Tibial artery (tissue), 4 donors: ENCODE measurements around the gene CALN1.

ENCODE experiments used
- DNase-seq, 2 donors: peaks; one replicate each; pipeline ENCODE4 v3.0.0-alpha.2; 2019
- H3K27ac ChIP-seq, 2 donors: fragments of 200-600 bp; sonication (generic) in 1 of 2; 1 replicate in 1 of 2; 2 replicates in 1 of 2; pipeline ENCODE4 v1.5.1; 2018 to 2019; ENCODE audit warnings: mild to moderate bottlenecking in 1 of 2
- H3K27me3 ChIP-seq, 2 donors: fragments of 200-600 bp; sonication (generic) in 1 of 2; one replicate each; pipeline versions ENCODE4 v1.5.1 to v1.6.0; 2016 to 2019
- H3K36me3 ChIP-seq, 3 donors: fragments of 200-600 bp; sonication (generic) in 2 of 3; one replicate each; pipeline ENCODE4 v1.5.1; 2016 to 2019; ENCODE audit warnings: mild to moderate bottlenecking in 2 of 3
- H3K4me1 ChIP-seq, 4 donors: fragments of 200-600 bp; sonication (generic) in 2 of 4; 1 replicate in 3 of 4; 2 replicates in 1 of 4; pipeline ENCODE4 v1.5.1; 2016 to 2019
- H3K4me3 ChIP-seq, 2 donors: fragments of 200-600 bp; sonication (generic) in 1 of 2; 1 replicate in 1 of 2; 2 replicates in 1 of 2; pipeline ENCODE4 v1.5.1; 2018 to 2019; ENCODE audit warnings: mild to moderate bottlenecking in 2 of 2
- H3K9me3 ChIP-seq, 3 donors: fragments of 200-600 bp; sonication (generic) in 1 of 3; one replicate each; pipeline ENCODE4 v1.5.1; 2016 to 2019
- CTCF ChIP-seq, 2 experiments: fragments of 200-600 bp in 1 of 2; fragments of 450-650 bp in 1 of 2; IDR thresholded peaks; one replicate each; pipeline ENCODE4 v1.5.1; 2017 to 2019; ENCODE audit warnings: antibody characterized with exemption in 2 of 2, mild to moderate bottlenecking in 1 of 2, moderate library complexity in 1 of 2
- intact Hi-C: fragments of 100-400 bp; cut with DNase I; formaldehyde crosslinking; loops from one replicate; pipeline ENCODE4 v1.15.0; 2023; ENCODE audit warnings: low total_unique reads

The CALN1 gene

GRCh38 chr7:72023926-72024325, 388.2 kb downstream of the CALN1 start:
- no peaks in the 10 kb centered on the region for H3K4me1 ChIP-seq
- no peak overlapping the region for H3K27ac ChIP-seq
- H3K4me3 ChIP-seq: no peak overlapping the region
- no peaks in the 10 kb centered on the region for H3K36me3 ChIP-seq
- H3K9me3 ChIP-seq: peaks cover 0 to 9% (median 6%) of the 10 kb centered on the region in 3 donors
- TF ChIP-seq CTCF (IDR thresholded peaks at IDR 0.05): no peak
- H3K27me3 ChIP-seq: no peaks in the 10 kb centered on the region
- DNase-seq: no peak
- intact Hi-C loops: no loop called here

GRCh38 chr7:72021716-72022115, 390.4 kb downstream of the CALN1 start:
- no peak for DNase-seq
- H3K27ac ChIP-seq: no peak overlapping the region
- no peak overlapping the region for H3K4me3 ChIP-seq
- no peaks in the 10 kb centered on the region for H3K36me3 ChIP-seq
- intact Hi-C loops: no loop called here
- no peaks in the 10 kb centered on the region for H3K27me3 ChIP-seq
- no peaks in the 10 kb centered on the region for H3K4me1 ChIP-seq
- no peak for TF ChIP-seq CTCF (IDR thresholded peaks at IDR 0.05)
- peaks cover 0 to 6% (median 6%) of the 10 kb centered on the region in 3 donors for H3K9me3 ChIP-seq

- no peaks in the 10 kb centered on the region for H3K4me1 ChIP-seq
- DNase-seq: no peak
- no peak for TF ChIP-seq CTCF (IDR thresholded peaks at IDR 0.05)
- intact Hi-C loops: no loop called here
- no peak overlapping the region for H3K4me3 ChIP-seq
- peaks cover 0 to 6% (median 6%) of the 10 kb centered on the region in 3 donors for H3K9me3 ChIP-seq
- no peak overlapping the region for H3K27ac ChIP-seq
- no peaks in the 10 kb centered on the region for H3K27me3 ChIP-seq
- no peaks in the 10 kb centered on the region for H3K36me3 ChIP-seq
These were observed 391.8 kb downstream of the CALN1 start for GRCh38 chr7:72020311-72020710.

- Histone ChIP-seq H3K4me3 (no peak overlapping the region), H3K9me3 (peaks cover 0 to 6% (median 6%) of the 10 kb centered on the region in 3 donors), H3K36me3 (no peaks in the 10 kb centered on the region), H3K27me3 (no peaks in the 10 kb centered on the region), H3K4me1 (no peaks in the 10 kb centered on the region), H3K27ac (no peak overlapping the region)
- DNase-seq: no peak
- intact Hi-C loops: no loop called here
- no peak for TF ChIP-seq CTCF (IDR thresholded peaks at IDR 0.05)
These were observed 392.7 kb downstream of the CALN1 start for GRCh38 chr7:72019436-72019835.

- Histone ChIP-seq H3K4me1 (no peaks in the 10 kb centered on the region), H3K9me3 (peaks cover 0 to 6% (median 6%) of the 10 kb centered on the region in 3 donors), H3K27ac (no peak overlapping the region), H3K4me3 (no peak overlapping the region), H3K27me3 (no peaks in the 10 kb centered on the region), H3K36me3 (no peaks in the 10 kb centered on the region)
- DNase-seq: no peak
- TF ChIP-seq CTCF (IDR thresholded peaks at IDR 0.05): no peak
- intact Hi-C loops: no loop called here
These were observed 394.4 kb downstream of the CALN1 start for GRCh38 chr7:72017756-72018155.

- TF ChIP-seq CTCF (IDR thresholded peaks at IDR 0.05): no peak
- Histone ChIP-seq H3K27ac (no peak overlapping the region), H3K4me3 (no peak overlapping the region), H3K36me3 (no peaks in the 10 kb centered on the region), H3K9me3 (peaks cover 0 to 6% (median 6%) of the 10 kb centered on the region in 3 donors), H3K4me1 (no peaks in the 10 kb centered on the region), H3K27me3 (no peaks in the 10 kb centered on the region)
- DNase-seq: no peak
- intact Hi-C loops: no loop called here
These were observed 395.6 kb downstream of the CALN1 start for GRCh38 chr7:72016574-72016973.
